ENCODE measurements around the gene NUTM1.

GRCh38 chr15:34324933-34325332, 18.2 kb upstream of the NUTM1 start:
- no peak for TF ChIP-seq CTCF (IDR thresholded peaks at IDR 0.05 in 8 of 11, conservative IDR thresholded peaks at IDR 0.05 in 3 of 11)
- TF ChIP-seq POLR2A (IDR thresholded peaks at IDR 0.05) = no peak

All from spleen (tissue), 7 donors.